MM.1S (cell line): ENCODE results near the gene PSAPL1.

Experiments used
- CTCF ChIP-seq: fragments of 300-600 bp; sonication (generic); IDR thresholded peaks from 2 replicates; pipeline ENCODE4 v1.5.1; 2016; ENCODE audit warnings: antibody characterized with exemption, low read length, mixed read lengths
- EZH2 ChIP-seq: fragments of 300-600 bp; sonication (generic); optimal IDR thresholded peaks from 2 replicates; pipeline ENCODE3; 2017; ENCODE audit warnings: low read depth, mild to moderate bottlenecking, antibody characterized with exemption, low read length, mixed read lengths
- EZH2phosphoT487 ChIP-seq: fragments of 300-600 bp; sonication (generic); IDR thresholded peaks from 2 replicates; pipeline ENCODE4 v1.6.1; 2018; ENCODE audit warnings: antibody characterized with exemption, low read length

DNA sequence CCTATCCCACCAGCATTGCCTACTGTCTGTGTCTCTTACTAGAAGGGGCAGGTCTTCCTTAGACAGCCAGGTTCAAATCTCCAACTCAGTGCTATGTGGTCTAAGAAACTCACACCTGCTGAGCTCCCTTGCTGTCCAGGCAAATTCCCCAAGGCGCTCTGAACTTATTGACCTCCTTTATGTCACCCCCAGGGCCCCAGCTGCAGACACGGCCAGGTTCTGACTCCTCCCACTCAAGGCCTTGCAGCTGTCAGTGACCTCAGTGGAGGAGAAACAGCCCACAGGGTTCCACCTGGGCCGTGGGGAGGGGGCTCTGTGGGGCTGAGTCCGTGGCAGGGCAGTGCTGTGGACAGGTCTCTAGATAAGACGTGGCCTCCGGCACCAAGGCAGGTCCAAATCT is 42.1 kb upstream of the PSAPL1 start:
- TF ChIP-seq CTCF (no peak), EZH2 (no peak), EZH2phosphoT487 (no peak)
